Sigmoid colon (tissue), 4 donors: ENCODE data around the gene ARF6.
"Not testable (repeated sequence)": the region's sequence is repeated elsewhere in the genome, so short reads cannot be mapped to it uniquely, and the experiment has no call there.

Source experiments
- CTCF ChIP-seq, 4 experiments: fragments of 450-650 bp in 3 of 4; fragments of 200-600 bp in 1 of 4; IDR thresholded peaks; one replicate each; pipeline ENCODE4 v1.5.1; 2016 to 2019; ENCODE audit warnings: antibody characterized with exemption in 4 of 4, mild to moderate bottlenecking in 3 of 4, moderate library complexity in 2 of 4
- EP300 ChIP-seq, 4 donors: sonication (generic); formaldehyde crosslinking; IDR thresholded peaks; one replicate each; pipeline ENCODE4 v1.6.1; 2017; ENCODE audit warnings: antibody characterized with exemption in 4 of 4
- POLR2A ChIP-seq, 2 donors: fragments of 450-650 bp; IDR thresholded peaks; one replicate each; pipeline ENCODE4 v1.6.1; 2016; ENCODE audit warnings: antibody characterized with exemption in 2 of 2, mild to moderate bottlenecking in 2 of 2, moderate library complexity in 2 of 2

GRCh38 chr14:49896272-49896671, 3.4 kb downstream of the ARF6 start:
- not testable (repeated sequence) for TF ChIP-seq CTCF, EP300, POLR2A (IDR thresholded peaks at IDR 0.05)
